ENCODE data around the gene BTK.

GRCh38 chrX:101348452-101349192 lies 37.4 kb downstream of the BTK start, which contains the start of gene TIMM8A:
- no peak for TF ChIP-seq GATA2 (IDR thresholded peaks at IDR 0.05; ENCODE audit: low read depth, low read length)
- TF ChIP-seq GATA3 (IDR thresholded peaks at IDR 0.05; ENCODE audit: low read depth, low read length): no peak

Data from SH-SY5Y (cell line).